ENCODE measurements around the gene DIAPH2. TPM values are rescaled to one million over a fixed set of nuclear protein-coding genes. Genes with fewer than 3 reads are reported as not detected.

DIAPH2 gene
- total and polyA plus RNA-seq, 12 donors = 1.8 to 13.6 (median 10.1) TPM

- TF ChIP-seq, protein P1, sequence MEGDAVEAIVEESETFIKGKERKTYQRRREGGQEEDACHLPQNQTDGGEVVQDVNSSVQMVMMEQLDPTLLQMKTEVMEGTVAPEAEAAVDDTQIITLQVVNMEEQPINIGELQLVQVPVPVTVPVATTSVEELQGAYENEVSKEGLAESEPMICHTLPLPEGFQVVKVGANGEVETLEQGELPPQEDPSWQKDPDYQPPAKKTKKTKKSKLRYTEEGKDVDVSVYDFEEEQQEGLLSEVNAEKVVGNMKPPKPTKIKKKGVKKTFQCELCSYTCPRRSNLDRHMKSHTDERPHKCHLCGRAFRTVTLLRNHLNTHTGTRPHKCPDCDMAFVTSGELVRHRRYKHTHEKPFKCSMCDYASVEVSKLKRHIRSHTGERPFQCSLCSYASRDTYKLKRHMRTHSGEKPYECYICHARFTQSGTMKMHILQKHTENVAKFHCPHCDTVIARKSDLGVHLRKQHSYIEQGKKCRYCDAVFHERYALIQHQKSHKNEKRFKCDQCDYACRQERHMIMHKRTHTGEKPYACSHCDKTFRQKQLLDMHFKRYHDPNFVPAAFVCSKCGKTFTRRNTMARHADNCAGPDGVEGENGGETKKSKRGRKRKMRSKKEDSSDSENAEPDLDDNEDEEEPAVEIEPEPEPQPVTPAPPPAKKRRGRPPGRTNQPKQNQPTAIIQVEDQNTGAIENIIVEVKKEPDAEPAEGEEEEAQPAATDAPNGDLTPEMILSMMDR (IDR thresholded peaks at IDR 0.05) = no peak
- no peaks in the 10 kb centered on the region for H3K9me3 ChIP-seq
- no peaks in the 10 kb centered on the region for H3K4me1 ChIP-seq
- no peak overlapping the region for H3K27ac ChIP-seq
- no peak for DNase-seq
- ATAC-seq = no peak
- intact Hi-C loops (cut with DNase I) = no loop called here
- H3K4me3 ChIP-seq = no peak overlapping the region
- H3K36me3 ChIP-seq = no peaks in the 10 kb centered on the region
- 97 to 100% methylated on average over 1 of the region's 1 CpG for WGBS, 2 donors
- no peaks in the 10 kb centered on the region for H3K27me3 ChIP-seq
These were observed 645.5 kb downstream of the DIAPH2 start for GRCh38 chrX:97330151-97330550.

GRCh38 chrX:97332963-97333362 is 648.3 kb downstream of the DIAPH2 start:
- Histone ChIP-seq H3K4me3 (no peak overlapping the region), H3K36me3 (no peaks in the 10 kb centered on the region), H3K27ac (no peak overlapping the region), H3K27me3 (peaks cover 0 to 8% (median 0%) of the 10 kb centered on the region in 7 donors), H3K9me3 (no peaks in the 10 kb centered on the region), H3K4me1 (no peaks in the 10 kb centered on the region)
- no peak for DNase-seq
- 80 to 82% methylated on average over 3 of the region's 3 CpGs for WGBS, 2 donors
- TF ChIP-seq, protein P1 (IDR thresholded peaks at IDR 0.05) = no peak
- ATAC-seq = no peak
- intact Hi-C loops (cut with DNase I) = no loop called here

DNA sequence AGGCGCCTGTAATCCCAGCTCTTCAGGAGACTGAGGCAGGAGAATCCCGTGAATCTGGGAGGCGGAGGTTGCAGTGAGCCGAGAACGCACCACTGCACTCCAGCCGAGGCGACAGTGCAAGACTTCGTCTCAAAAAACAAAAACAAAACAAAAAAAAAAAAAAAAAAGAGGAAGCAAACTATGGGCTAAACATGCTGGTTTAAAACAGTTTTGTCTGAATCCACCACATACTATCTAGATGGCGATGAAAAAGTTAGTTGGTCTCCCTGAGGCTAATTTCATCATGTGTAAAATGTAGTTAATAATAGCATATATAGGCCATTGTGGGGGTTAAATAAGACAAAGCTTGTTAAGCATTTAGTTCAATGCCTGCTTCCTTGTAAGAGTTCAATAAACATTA is 650.2 kb downstream of the DIAPH2 start:
- 97 to 99% methylated on average over 9 of the region's 9 CpGs for WGBS, 2 donors
- no peaks in the 10 kb centered on the region for H3K4me1 ChIP-seq
- H3K4me3 ChIP-seq = no peak overlapping the region
- no peak overlapping the region for H3K27ac ChIP-seq
- no peaks in the 10 kb centered on the region for H3K36me3 ChIP-seq
- DNase-seq (no peak), ATAC-seq (no peak)
- TF ChIP-seq, protein P1 (IDR thresholded peaks at IDR 0.05) = no peak
- H3K9me3 ChIP-seq = no peaks in the 10 kb centered on the region
- H3K27me3 ChIP-seq = peaks cover 0 to 8% (median 0%) of the 10 kb centered on the region in 7 donors
- intact Hi-C loops (cut with DNase I) = no loop called here

- no peak for DNase-seq
- TF ChIP-seq, protein P1 (IDR thresholded peaks at IDR 0.05) = no peak
These were observed 660.1 kb downstream of the DIAPH2 start for GRCh38 chrX:97344724-97345123.

More at GRCh38 chrX:97344724-97345123, 660.1 kb downstream of the DIAPH2 start:
- H3K36me3 ChIP-seq = no peaks in the 10 kb centered on the region
- no peaks in the 10 kb centered on the region for H3K4me1 ChIP-seq
- H3K27ac ChIP-seq = no peak overlapping the region
- ATAC-seq = no peak
- intact Hi-C loops (cut with DNase I) = no loop called here
- H3K4me3 ChIP-seq = no peak overlapping the region
- 74 to 75% methylated on average over 2 of the region's 2 CpGs for WGBS, 2 donors
- no peaks in the 10 kb centered on the region for H3K9me3 ChIP-seq
- H3K27me3 ChIP-seq = peaks cover 0 to 11% (median 0%) of the 10 kb centered on the region in 7 donors

Data from heart right ventricle (tissue), 16 donors.